Endothelial cell of umbilical vein (primary cell): Measurements from ENCODE around the gene TXNL4B. TPM values are rescaled to one million over a fixed set of nuclear protein-coding genes. Genes with fewer than 3 reads are reported as not detected.
A peak's percentile ranks its signal among the peaks of the same experiment; 100 is the strongest.

Source experiments
- BruUV-seq: library from RNA; stranded (reverse); fragments of 400-500 nt; replicated peaks from 2 replicates; lab custom pipeline; 2021; lab: Mats Ljungman, UMichigan
- CTCF ChIA-PET: fragments of 300-600, 350-600 bp; sonication (Branson Sonifier 250); formaldehyde crosslinking; loops from one replicate; lab custom pipeline; 2021; ENCODE audit warnings: antibody characterized with exemption, inconsistent platforms; lab: Charles Lee
- POLR2A ChIA-PET: fragments of 300-600, 350-600 bp; sonication (Branson Sonifier 250); formaldehyde crosslinking; loops from one replicate; lab custom pipeline; 2021; ENCODE audit warnings: antibody characterized with exemption, inconsistent platforms; lab: Charles Lee
- DNase-seq: peaks from one replicate; pipeline ENCODE4 v3.0.0-alpha.2; 2011; ENCODE audit warnings: low read depth, low spot score
- FAIRE-seq: peaks from 2 replicates; lab custom pipeline; 2011; peaks lifted over from hg19 to GRCh38; lab: Jason Lieb, UNC
- H2AFZ ChIP-seq: 2 replicates; pipeline ENCODE4 v1.6.0; 2012; ENCODE audit warnings: low read depth, low read length, control low read depth, inconsistent platforms
- H3K27ac ChIP-seq: 2 replicates; pipeline ENCODE4 v1.5.1; 2011; ENCODE audit warnings: low read depth, mild to moderate bottlenecking, control low read depth, low read length, moderate library complexity; ENCODE audit not compliant: insufficient read depth
- H3K27me3 ChIP-seq, 2 experiments: 2 replicates each; pipeline versions ENCODE4 v1.6.0 to v1.6.1; 2011; ENCODE audit warnings: low read length in 2 of 2, mixed read lengths in 1 of 2; ENCODE audit not compliant: control insufficient read depth in 2 of 2, insufficient read depth in 2 of 2
- H3K36me3 ChIP-seq, 2 experiments: 2 replicates in 1 of 2; 3 replicates in 1 of 2; pipeline ENCODE4 v1.5.1; 2011; ENCODE audit warnings: low read length in 2 of 2, mild to moderate bottlenecking in 1 of 2, moderate library complexity in 1 of 2; ENCODE audit not compliant: control insufficient read depth in 2 of 2, insufficient read depth in 2 of 2; ENCODE audit errors: extremely low read depth in 1 of 2
- H3K4me1 ChIP-seq: 3 replicates; pipeline ENCODE4 v1.5.1; 2011; ENCODE audit warnings: mild to moderate bottlenecking, low read length; ENCODE audit not compliant: control insufficient read depth, insufficient read depth; ENCODE audit errors: extremely low read depth
- H3K4me2 ChIP-seq: 2 replicates; pipeline ENCODE4 v1.6.1; 2011; ENCODE audit warnings: low read length, control low read depth, mixed read lengths; ENCODE audit not compliant: insufficient read depth
- H3K4me3 ChIP-seq, 3 experiments: fragments of 200-600 bp in 1 of 3; sonication (generic), shearing (Covaris generic) in 1 of 3; replicated peaks in 1 of 3; 2 replicates each; pipeline ENCODE4 v1.5.1; 2011 to 2016; ENCODE audit warnings: control low read depth in 3 of 3, low read length in 3 of 3, mild to moderate bottlenecking in 2 of 3, inconsistent platforms in 1 of 3, low read depth in 1 of 3, moderate library complexity in 1 of 3; ENCODE audit not compliant: insufficient read depth in 1 of 3
- H3K79me2 ChIP-seq: 2 replicates; pipeline ENCODE4 v1.6.0; 2012; ENCODE audit warnings: low read length, inconsistent platforms; ENCODE audit not compliant: control insufficient read depth, insufficient read depth
- H3K9ac ChIP-seq: replicated peaks from 2 replicates; pipeline ENCODE3; 2011; ENCODE audit warnings: low read length, control low read depth; ENCODE audit not compliant: insufficient read depth; ENCODE audit errors: extremely low read depth
- H3K9me1 ChIP-seq: replicated peaks from 3 replicates; pipeline ENCODE4 v1.6.0; 2011; ENCODE audit warnings: mild to moderate bottlenecking, low read length; ENCODE audit not compliant: control insufficient read depth, insufficient read depth; ENCODE audit errors: extremely low read depth
- H3K9me3 ChIP-seq: replicated peaks from 2 replicates; pipeline ENCODE4 v1.5.1; 2012; ENCODE audit warnings: low read length, inconsistent platforms; ENCODE audit not compliant: control insufficient read depth, insufficient read depth
- H4K20me1 ChIP-seq: replicated peaks from 2 replicates; pipeline ENCODE3; 2011; ENCODE audit warnings: mild to moderate bottlenecking, low read length; ENCODE audit not compliant: control insufficient read depth, insufficient read depth; ENCODE audit errors: extremely low read depth
- EZH2 ChIP-seq: IDR thresholded peaks from 2 replicates; pipeline ENCODE4 v1.6.1; 2012; ENCODE audit warnings: borderline replicate concordance, low read depth, mild to moderate bottlenecking, moderate library complexity, low read length, inconsistent platforms; ENCODE audit not compliant: severe bottlenecking
- JUN ChIP-seq: IDR thresholded peaks from 2 replicates; pipeline ENCODE4 v1.6.1; 2011; ENCODE audit warnings: borderline replicate concordance, low read depth; ENCODE audit not compliant: insufficient read length, insufficient read depth
- dilution Hi-C: fragments of 300-500 bp; cut with MboI; formaldehyde crosslinking; loops from one replicate; pipeline ENCODE4 v1.15.0; 2019; ENCODE audit warnings: low sequenced_read_pairs; ENCODE audit not compliant: extremely low pct_ligation_motif_present
- intact Hi-C: fragments of 100-400 bp; cut with micrococcal nuclease; formaldehyde crosslinking; loops from one replicate; pipeline ENCODE4 v1.10.0; 2022
- polyA plus RNA-seq, 4 experiments: library from polyadenylated mRNA; depleted of rRNA in 3 of 4; stranded (reverse) in 3 of 4; unstranded in 1 of 4; fragments of >200 nt; gene quantifications; 2 replicates each; pipeline versions ENCODE4 v1.2.1 to v1.2.3, GENCODE V29; 2011 to 2012; ENCODE audit warnings: missing spikeins in 1 of 4
- total RNA-seq: library from RNA; stranded (reverse); gene quantifications from 2 replicates; pipeline ENCODE4 v1.2.3, GENCODE V29; 2021
- TF ChIP-seq, protein P1 (sequence below), 2 donors: IDR thresholded peaks; 1 replicate in 1 of 2; 2 replicates in 1 of 2; pipeline ENCODE4 v1.5.1; 2011; ENCODE audit warnings: low read length in 2 of 2, mild to moderate bottlenecking in 2 of 2, moderate library complexity in 2 of 2, control low read depth in 1 of 2, inconsistent platforms in 1 of 2, low read depth in 1 of 2; ENCODE audit not compliant: insufficient read depth in 1 of 2; ENCODE audit errors: extremely low read depth in 1 of 2

The TXNL4B gene
- total and polyA plus RNA-seq, 2 donors (not counting 3 experiments of a cell fraction or from before 2014, with no cell fraction given), result 10.0 to 12.7 TPM

- ChIA-PET CTCF (interaction anchor here (1.9 to 2.9 kb wide), 2 partner anchors 33 kb away, joined by 8 to 16 read pairs; no protein-coding TSS in a partner anchor), POLR2A (no interaction called here)
- FAIRE-seq, result peak; percentile 81
- H3K9me1 ChIP-seq, result no peaks in the 10 kb centered on the region
- dilution Hi-C loops (no loop called here), intact Hi-C loops (loop anchor here (1.0 to 10.0 kb wide), 4 partner anchors 33 to 375 kb away; partner anchors contain the start of gene PHLPP2)
- H4K20me1 ChIP-seq, result no peaks in the 10 kb centered on the region
- no TSS peak for BruUV-seq
- H3K4me2 ChIP-seq, result no peak overlapping the region
- peaks cover 22% of the 10 kb centered on the region for H3K79me2 ChIP-seq
- peaks cover 15 to 73% of the 10 kb centered on the region in 2 experiments for H3K36me3 ChIP-seq
- no peaks in the 10 kb centered on the region for H3K9me3 ChIP-seq
- no peaks in the 10 kb centered on the region for H3K27me3 ChIP-seq
- peak; percentile 63 for DNase-seq
- no peak overlapping the region for H3K27ac ChIP-seq
- no peak overlapping the region for H3K9ac ChIP-seq
- TF ChIP-seq, protein P1, sequence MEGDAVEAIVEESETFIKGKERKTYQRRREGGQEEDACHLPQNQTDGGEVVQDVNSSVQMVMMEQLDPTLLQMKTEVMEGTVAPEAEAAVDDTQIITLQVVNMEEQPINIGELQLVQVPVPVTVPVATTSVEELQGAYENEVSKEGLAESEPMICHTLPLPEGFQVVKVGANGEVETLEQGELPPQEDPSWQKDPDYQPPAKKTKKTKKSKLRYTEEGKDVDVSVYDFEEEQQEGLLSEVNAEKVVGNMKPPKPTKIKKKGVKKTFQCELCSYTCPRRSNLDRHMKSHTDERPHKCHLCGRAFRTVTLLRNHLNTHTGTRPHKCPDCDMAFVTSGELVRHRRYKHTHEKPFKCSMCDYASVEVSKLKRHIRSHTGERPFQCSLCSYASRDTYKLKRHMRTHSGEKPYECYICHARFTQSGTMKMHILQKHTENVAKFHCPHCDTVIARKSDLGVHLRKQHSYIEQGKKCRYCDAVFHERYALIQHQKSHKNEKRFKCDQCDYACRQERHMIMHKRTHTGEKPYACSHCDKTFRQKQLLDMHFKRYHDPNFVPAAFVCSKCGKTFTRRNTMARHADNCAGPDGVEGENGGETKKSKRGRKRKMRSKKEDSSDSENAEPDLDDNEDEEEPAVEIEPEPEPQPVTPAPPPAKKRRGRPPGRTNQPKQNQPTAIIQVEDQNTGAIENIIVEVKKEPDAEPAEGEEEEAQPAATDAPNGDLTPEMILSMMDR (IDR thresholded peaks at IDR 0.05; ENCODE audit: extremely low read depth in 1 of 2, insufficient read depth in 1 of 2, low read depth in 1 of 2, low read length in 2 of 2), result peak; percentile 60 to 65
- TF ChIP-seq JUN, result no peak
- peaks cover 10% of the 10 kb centered on the region for H3K4me1 ChIP-seq
- no peak overlapping the region for H3K4me3 ChIP-seq
- no peak overlapping the region for H2AFZ ChIP-seq
Measured at GRCh38 chr16:72099377-72099818, 6.0 kb upstream of the TXNL4B start.

- intact Hi-C loops, result loop anchor here (1.0 to 10.0 kb wide), 4 partner anchors 33 to 374 kb away; partner anchors contain the start of gene PHLPP2
- no TSS peak for BruUV-seq
- ChIA-PET POLR2A (no interaction called here), CTCF (interaction anchor here (2.9 kb wide), 1 partner anchor 33 kb away, joined by 16 read pairs; no protein-coding TSS in a partner anchor)
- H3K9ac ChIP-seq, result no peak overlapping the region
- DNase-seq (no peak), FAIRE-seq (no peak)
- H3K27me3 ChIP-seq, result no peaks in the 10 kb centered on the region
- no peak overlapping the region for H3K27ac ChIP-seq
- no peaks in the 10 kb centered on the region for H3K9me1 ChIP-seq
- H3K4me1 ChIP-seq, result peaks cover 11% of the 10 kb centered on the region
- H3K4me2 ChIP-seq, result no peak overlapping the region
- no peak overlapping the region for H2AFZ ChIP-seq
- peaks cover 15 to 68% of the 10 kb centered on the region in 2 experiments for H3K36me3 ChIP-seq
- TF ChIP-seq JUN (no peak), EZH2 (no peak)
- TF ChIP-seq, protein P1 (IDR thresholded peaks at IDR 0.05; ENCODE audit: extremely low read depth in 1 of 2, insufficient read depth in 1 of 2, low read depth in 1 of 2, low read length in 2 of 2), result no peak
- no peak overlapping the region for H3K4me3 ChIP-seq
- dilution Hi-C loops, result no loop called here
- no peaks in the 10 kb centered on the region for H3K9me3 ChIP-seq
- peaks cover 27% of the 10 kb centered on the region for H3K79me2 ChIP-seq
- H4K20me1 ChIP-seq, result no peaks in the 10 kb centered on the region
Measured at GRCh38 chr16:72098936-72099335, 5.5 kb upstream of the TXNL4B start.
